D721Med (cell line): Measurements from ENCODE around the gene ZNF521.

Experiments
- DNase-seq: peaks from one replicate; pipeline ENCODE4 v3.0.0; 2011; ENCODE audit warnings: low spot score; ENCODE audit not compliant: insufficient read length
- FAIRE-seq: peaks from 2 replicates; lab custom pipeline; 2011; peaks lifted over from hg19 to GRCh38; lab: Jason Lieb, UNC
- CTCF ChIP-seq: IDR thresholded peaks from 2 replicates; pipeline ENCODE4 v1.5.1; 2012; ENCODE audit warnings: mild to moderate bottlenecking, control low read depth; ENCODE audit not compliant: insufficient read depth; ENCODE audit errors: missing control alignments

ZNF521 gene

DNA sequence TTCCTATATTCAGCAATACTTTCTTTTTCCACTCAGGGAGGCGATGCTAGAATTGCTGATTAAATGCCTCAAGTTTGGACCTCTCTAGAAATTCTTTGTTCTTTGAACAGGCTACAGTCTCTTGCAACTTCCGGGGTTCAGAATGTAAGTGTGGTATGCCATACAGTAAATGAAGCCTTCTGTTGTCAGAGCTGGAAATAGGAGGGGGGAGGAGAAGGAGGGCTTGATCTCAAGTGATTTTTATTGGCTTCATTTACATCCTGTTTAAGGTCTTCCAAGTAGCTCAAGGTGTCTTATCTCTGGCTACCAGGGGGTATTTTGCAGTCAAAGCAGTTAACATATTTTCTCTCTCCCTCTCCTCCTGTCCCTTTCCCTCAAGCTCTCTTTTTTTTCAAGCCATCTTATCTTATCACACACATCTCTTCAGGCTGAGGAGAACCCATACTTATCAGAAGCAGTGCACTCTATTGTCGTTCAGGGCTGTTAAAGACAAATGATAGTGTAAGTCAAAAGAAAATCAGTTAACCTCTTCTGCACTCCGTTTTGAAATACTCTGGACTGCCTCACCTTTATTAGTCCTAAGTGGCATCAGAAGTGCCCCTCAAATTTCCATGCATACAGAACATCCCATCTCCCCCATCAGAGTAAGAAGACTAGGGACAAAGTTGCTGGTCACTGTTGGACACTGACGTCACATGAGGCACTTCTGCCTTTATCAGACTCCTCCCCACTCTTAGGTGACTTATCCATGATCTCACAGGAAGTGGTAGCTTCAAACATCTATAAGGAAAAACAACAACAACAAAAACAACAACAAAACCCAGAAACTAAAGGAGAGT is 112.2 kb downstream of the ZNF521 start:
- DNase-seq (no peak), FAIRE-seq (no peak)
- no peak for TF ChIP-seq CTCF

DNA sequence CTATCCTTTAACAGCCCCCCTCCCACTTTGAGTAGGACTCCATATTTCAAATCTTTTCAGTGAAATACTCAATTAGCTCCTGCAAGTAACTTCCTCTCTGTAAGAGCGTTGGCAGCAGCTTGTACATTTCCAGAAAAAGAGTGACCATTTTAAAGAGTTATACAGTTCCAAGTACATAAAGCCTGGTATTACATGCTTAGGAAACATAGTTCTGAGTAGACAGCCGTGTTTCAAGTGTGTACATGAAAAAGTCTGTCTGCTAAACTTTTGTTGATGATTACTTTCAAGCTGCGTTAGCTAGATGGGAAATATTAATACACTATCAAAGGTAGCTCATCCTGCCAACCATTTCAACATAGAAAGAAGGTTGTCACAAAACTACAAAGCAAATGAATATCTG is 112.8 kb downstream of the ZNF521 start:
- no peak for TF ChIP-seq CTCF
- no peak for DNase-seq
- no peak for FAIRE-seq

- FAIRE-seq, result no peak
- no peak for TF ChIP-seq CTCF
- no peak for DNase-seq
These were observed 114.2 kb downstream of the ZNF521 start for GRCh38 chr18:25237571-25238267.

- TF ChIP-seq CTCF, result no peak
- no peak for DNase-seq
- FAIRE-seq, result no peak
These were observed 115.2 kb downstream of the ZNF521 start for GRCh38 chr18:25236736-25237135.

GRCh38 chr18:25235401-25236042 is 116.4 kb downstream of the ZNF521 start:
- TF ChIP-seq CTCF, result no peak
- no peak for FAIRE-seq
- DNase-seq, result no peak

- no peak for TF ChIP-seq CTCF
- no peak for DNase-seq
- FAIRE-seq, result no peak
These were observed 117.1 kb downstream of the ZNF521 start for GRCh38 chr18:25234740-25235345.
